Left lung (tissue), 10 donors: ENCODE data around the gene PARP16. TPM values are rescaled to one million over a fixed set of nuclear protein-coding genes. Genes with fewer than 3 reads are reported as not detected.
A peak's percentile ranks its signal among the peaks of the same experiment; 100 is the strongest.

Experiments
- ATAC-seq: fragments of 200-7000 bp; cut with Tn5 transposase; one replicate; pipeline ENCODE4 v1.9.1; 2020; ENCODE audit warnings: moderate library complexity
- DNase-seq, 4 donors: peaks; one replicate each; pipeline ENCODE4 v3.0.0-alpha.2; 2013 to 2020
- H3K27ac ChIP-seq, 2 donors: fragments of 200-600 bp; sonication (generic) in 1 of 2; one replicate each; pipeline versions ENCODE4 v1.5.0 to v1.8.0; 2020 to 2021
- H3K27me3 ChIP-seq, 2 donors: fragments of 200-600 bp; sonication (generic) in 1 of 2; one replicate each; pipeline versions ENCODE4 v1.5.0 to v1.8.0; 2020 to 2021
- H3K36me3 ChIP-seq, 2 donors: fragments of 200-600 bp; sonication (generic) in 1 of 2; one replicate each; pipeline versions ENCODE4 v1.5.0 to v1.8.0; 2020 to 2021
- H3K4me1 ChIP-seq, 2 donors: fragments of 200-600 bp; one replicate each; pipeline ENCODE4 v1.8.0; 2021
- H3K4me3 ChIP-seq, 2 donors: fragments of 200-600 bp; sonication (generic) in 1 of 2; one replicate each; pipeline versions ENCODE4 v1.5.0 to v1.8.0; 2020 to 2021; ENCODE audit warnings: mild to moderate bottlenecking in 1 of 2
- H3K9me3 ChIP-seq, 2 donors: fragments of 200-600 bp; sonication (generic) in 1 of 2; one replicate each; pipeline versions ENCODE4 v1.5.0 to v1.8.0; 2020 to 2021
- CTCF ChIP-seq, 2 donors: fragments of 200-600 bp; sonication (generic) in 1 of 2; IDR thresholded peaks; one replicate each; pipeline versions ENCODE4 v1.5.0 to v1.8.0; 2021; ENCODE audit warnings: antibody characterized with exemption in 2 of 2
- intact Hi-C, 2 donors: fragments of 100-400 bp; cut with DNase I; formaldehyde crosslinking; loops; one replicate each; pipeline versions ENCODE4 v1.11.2 to v1.14.2; 2022
- polyA plus RNA-seq, 6 donors: library from polyadenylated mRNA; unstranded; fragments of 120-200 nt; gene quantifications; one replicate each; pipeline ENCODE4 v1.2.1, GENCODE V29; 2013; ENCODE audit not compliant: insufficient read length in 6 of 6
- total RNA-seq, 2 donors: library from RNA; stranded (reverse); fragmentation: NEBNext Ultra II Directional; extraction: Animal tissue kit (Norgen Biotek cat#: 25700); gene quantifications; one replicate each; pipeline ENCODE4 v1.2.1, GENCODE V29; 2021
- donor health status: DM: no; HTN: yes; CAD: no.
- donor health status: DM: no; HTN: no; CAD: no.

Gene PARP16
- total and polyA plus RNA-seq, 8 donors: 8.0 to 22.2 (median 20.1) TPM

- Histone ChIP-seq H3K4me3 (no peak overlapping the region), H3K36me3 (no peaks in the 10 kb centered on the region), H3K9me3 (no peaks in the 10 kb centered on the region), H3K27ac (no peak overlapping the region), H3K4me1 (peaks cover 4 to 44% of the 10 kb centered on the region in 2 donors), H3K27me3 (no peaks in the 10 kb centered on the region)
- DNase-seq: no peak
- TF ChIP-seq CTCF (IDR thresholded peaks at IDR 0.05): no peak
- intact Hi-C loops: no loop called here
- no peak for ATAC-seq
Observed at GRCh38 chr15:65300924-65301441, 14.3 kb upstream of the PARP16 start.

GRCh38 chr15:65298731-65299130, 12.0 kb upstream of the PARP16 start:
- no peaks in the 10 kb centered on the region for H3K9me3 ChIP-seq
- no peak overlapping the region for H3K27ac ChIP-seq
- no peak for ATAC-seq
- H3K4me3 ChIP-seq: no peak overlapping the region
- TF ChIP-seq CTCF (IDR thresholded peaks at IDR 0.05): no peak
- no peaks in the 10 kb centered on the region for H3K36me3 ChIP-seq
- no peak for DNase-seq
- H3K27me3 ChIP-seq: no peaks in the 10 kb centered on the region
- intact Hi-C loops: no loop called here
- peaks cover 4 to 39% of the 10 kb centered on the region in 2 donors for H3K4me1 ChIP-seq

- ATAC-seq: no peak
- intact Hi-C loops: no loop called here
- H3K27ac ChIP-seq: peak overlapping the region in 1 of 2 donors; percentile 70
Observed at GRCh38 chr15:65292938-65293518, 6.3 kb upstream of the PARP16 start.

GRCh38 chr15:65290228-65290627, 3.5 kb upstream of the PARP16 start:
- Histone ChIP-seq H3K4me3 (no peak overlapping the region), H3K36me3 (no peaks in the 10 kb centered on the region), H3K27me3 (no peaks in the 10 kb centered on the region), H3K9me3 (no peaks in the 10 kb centered on the region), H3K4me1 (peaks cover 10 to 27% of the 10 kb centered on the region in 2 donors), H3K27ac (no peak overlapping the region)
- DNase-seq (no peak), ATAC-seq (no peak)
- no peak for TF ChIP-seq CTCF (IDR thresholded peaks at IDR 0.05)
- intact Hi-C loops: no loop called here

More at GRCh38 chr15:65292938-65293518, 6.3 kb upstream of the PARP16 start:
- TF ChIP-seq CTCF (IDR thresholded peaks at IDR 0.05): no peak
- no peak overlapping the region for H3K4me3 ChIP-seq
- no peaks in the 10 kb centered on the region for H3K27me3 ChIP-seq
- no peaks in the 10 kb centered on the region for H3K9me3 ChIP-seq
- DNase-seq: no peak
- H3K36me3 ChIP-seq: no peaks in the 10 kb centered on the region
- H3K4me1 ChIP-seq: peaks cover 0 to 37% of the 10 kb centered on the region in 2 donors

- no peaks in the 10 kb centered on the region for H3K9me3 ChIP-seq
- intact Hi-C loops: no loop called here
- ATAC-seq: no peak
Observed at GRCh38 chr15:65289261-65289854, 2.7 kb upstream of the PARP16 start.

More at GRCh38 chr15:65289261-65289854, 2.7 kb upstream of the PARP16 start:
- no peak overlapping the region for H3K4me3 ChIP-seq
- H3K4me1 ChIP-seq: peaks cover 12 to 29% of the 10 kb centered on the region in 2 donors
- H3K36me3 ChIP-seq: no peaks in the 10 kb centered on the region
- H3K27me3 ChIP-seq: no peaks in the 10 kb centered on the region
- no peak for DNase-seq
- no peak overlapping the region for H3K27ac ChIP-seq
- no peak for TF ChIP-seq CTCF (IDR thresholded peaks at IDR 0.05)
